A673 (cell line): Measurements from ENCODE around the gene SERP2. TPM values are rescaled to one million over a fixed set of nuclear protein-coding genes. Genes with fewer than 3 reads are reported as not detected.

Source experiments
- BruUV-seq: library from RNA; stranded (reverse); fragments of 400-500 nt; replicated peaks from 2 replicates; lab custom pipeline; 2021; lab: Mats Ljungman, UMichigan
- CTCF ChIA-PET: fragments of 300-600 bp; sonication (Branson Sonifier 250); formaldehyde crosslinking; loops from one replicate; lab custom pipeline; 2022; ENCODE audit warnings: antibody characterized with exemption; lab: Charles Lee
- POLR2A ChIA-PET: fragments of 300-600 bp; sonication (Branson Sonifier 250); formaldehyde crosslinking; loops from one replicate; lab custom pipeline; 2022; ENCODE audit warnings: antibody characterized with exemption; ENCODE audit not compliant: low non-redundant PET; lab: Charles Lee
- DNase-seq: peaks from one replicate; pipeline ENCODE4 v3.0.0-alpha.2; 2015; ENCODE audit warnings: low spot score
- H3K27ac ChIP-seq: fragments of 200-600 bp; sonication (generic); 2 replicates; pipeline ENCODE4 v1.5.1; 2016; ENCODE audit warnings: mixed run types, low read depth, mild to moderate bottlenecking, mixed read lengths, antibody characterized with exemption, low read length; ENCODE audit not compliant: poor library complexity, severe bottlenecking
- H3K27me3 ChIP-seq: fragments of 200-600 bp; sonication (generic); replicated peaks from 2 replicates; pipeline ENCODE4 v1.6.1; 2017; ENCODE audit warnings: mixed run types, low read depth, mild to moderate bottlenecking, mixed read lengths, antibody characterized with exemption, low read length; ENCODE audit not compliant: insufficient read depth, poor library complexity
- H3K36me3 ChIP-seq: fragments of 200-600 bp; sonication (generic); 2 replicates; pipeline ENCODE4 v1.6.1; 2016; ENCODE audit warnings: mixed run types, mild to moderate bottlenecking, mixed read lengths, antibody characterized with exemption, low read length; ENCODE audit not compliant: insufficient read depth, poor library complexity, severe bottlenecking
- H3K4me1 ChIP-seq: fragments of 200-600 bp; sonication (generic); 2 replicates; pipeline ENCODE4 v1.6.1; 2017; ENCODE audit warnings: mixed run types, mild to moderate bottlenecking, mixed read lengths, antibody characterized with exemption, low read length; ENCODE audit not compliant: insufficient read depth, poor library complexity, severe bottlenecking
- H3K4me3 ChIP-seq: fragments of 200-600 bp; sonication (generic); 2 replicates; pipeline ENCODE4 v1.5.1; 2016; ENCODE audit warnings: low read depth, mixed run types, mild to moderate bottlenecking, mixed read lengths, low read length; ENCODE audit not compliant: poor library complexity, severe bottlenecking
- H3K9me3 ChIP-seq: fragments of 200-600 bp; sonication (generic); 2 replicates; pipeline ENCODE4 v1.6.1; 2016; ENCODE audit warnings: mixed run types, low read depth, mild to moderate bottlenecking, mixed read lengths, antibody characterized with exemption, low read length; ENCODE audit not compliant: poor library complexity, severe bottlenecking
- EZH2 ChIP-seq: fragments of 200-600 bp; sonication (generic); IDR thresholded peaks from 2 replicates; pipeline ENCODE4 v1.6.1; 2017; ENCODE audit warnings: borderline replicate concordance, low read depth, mild to moderate bottlenecking, mixed read lengths, antibody characterized with exemption, low read length; ENCODE audit not compliant: poor library complexity, severe bottlenecking
- intact Hi-C: fragments of 100-400 bp; cut with micrococcal nuclease; formaldehyde crosslinking; loops from one replicate; pipeline ENCODE4 v1.10.0; 2022; ENCODE audit not compliant: unreplicated experiment
- total RNA-seq: library from RNA; stranded (reverse); gene quantifications from 2 replicates; pipeline ENCODE4 v1.2.3, GENCODE V29; 2021
- TF ChIP-seq, protein P1 (sequence below): fragments of 300-800, 200-600 bp; sonication (generic); conservative IDR thresholded peaks from 2 replicates; pipeline ENCODE4 v1.5.1; 2017; ENCODE audit warnings: low read depth, mild to moderate bottlenecking, antibody characterized with exemption, low read length, moderate library complexity, mixed read lengths

SERP2 gene
- total RNA-seq, 1 experiment from 2014 or later = 0.69 TPM

GRCh38 chr13:44346534-44346933 is 27.1 kb upstream of the SERP2 start:
- intact Hi-C loops = no loop called here
- no peak for DNase-seq
- ChIA-PET CTCF (no interaction called here), POLR2A (no interaction called here)
- H3K36me3 ChIP-seq = no peaks in the 10 kb centered on the region
- no peaks in the 10 kb centered on the region for H3K27me3 ChIP-seq
- no TSS peak for BruUV-seq
- no peaks in the 10 kb centered on the region for H3K4me1 ChIP-seq
- no peak overlapping the region for H3K27ac ChIP-seq
- H3K4me3 ChIP-seq = no peak overlapping the region
- no peaks in the 10 kb centered on the region for H3K9me3 ChIP-seq
- TF ChIP-seq EZH2 = no peak
- TF ChIP-seq, protein P1, sequence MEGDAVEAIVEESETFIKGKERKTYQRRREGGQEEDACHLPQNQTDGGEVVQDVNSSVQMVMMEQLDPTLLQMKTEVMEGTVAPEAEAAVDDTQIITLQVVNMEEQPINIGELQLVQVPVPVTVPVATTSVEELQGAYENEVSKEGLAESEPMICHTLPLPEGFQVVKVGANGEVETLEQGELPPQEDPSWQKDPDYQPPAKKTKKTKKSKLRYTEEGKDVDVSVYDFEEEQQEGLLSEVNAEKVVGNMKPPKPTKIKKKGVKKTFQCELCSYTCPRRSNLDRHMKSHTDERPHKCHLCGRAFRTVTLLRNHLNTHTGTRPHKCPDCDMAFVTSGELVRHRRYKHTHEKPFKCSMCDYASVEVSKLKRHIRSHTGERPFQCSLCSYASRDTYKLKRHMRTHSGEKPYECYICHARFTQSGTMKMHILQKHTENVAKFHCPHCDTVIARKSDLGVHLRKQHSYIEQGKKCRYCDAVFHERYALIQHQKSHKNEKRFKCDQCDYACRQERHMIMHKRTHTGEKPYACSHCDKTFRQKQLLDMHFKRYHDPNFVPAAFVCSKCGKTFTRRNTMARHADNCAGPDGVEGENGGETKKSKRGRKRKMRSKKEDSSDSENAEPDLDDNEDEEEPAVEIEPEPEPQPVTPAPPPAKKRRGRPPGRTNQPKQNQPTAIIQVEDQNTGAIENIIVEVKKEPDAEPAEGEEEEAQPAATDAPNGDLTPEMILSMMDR = no peak

DNA sequence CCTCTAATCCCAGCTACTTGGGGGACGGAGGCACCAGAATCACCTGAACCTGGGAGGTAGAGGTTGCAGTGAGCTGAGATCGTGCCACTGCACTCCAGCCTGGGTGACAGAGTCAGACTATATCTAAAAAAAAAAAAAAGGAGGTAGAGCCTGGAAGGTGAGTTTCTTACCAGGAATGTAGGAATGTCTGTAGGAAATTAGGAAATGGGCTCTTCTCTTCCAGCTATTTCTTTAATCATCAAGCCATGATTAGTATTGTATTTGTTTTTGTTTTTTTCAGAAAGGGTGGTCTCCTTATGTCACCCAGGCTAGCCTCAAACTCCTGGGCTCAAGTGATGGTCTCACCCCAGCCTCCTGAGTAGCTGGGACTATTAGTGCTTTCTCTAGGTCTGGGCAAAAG is 26.3 kb upstream of the SERP2 start:
- intact Hi-C loops = no loop called here
- H3K36me3 ChIP-seq = no peaks in the 10 kb centered on the region
- ChIA-PET POLR2A (no interaction called here), CTCF (no interaction called here)
- no peaks in the 10 kb centered on the region for H3K9me3 ChIP-seq
- no peak for DNase-seq
- no peaks in the 10 kb centered on the region for H3K4me1 ChIP-seq
- TF ChIP-seq, protein P1 = no peak
- no peak for TF ChIP-seq EZH2
- no peak overlapping the region for H3K4me3 ChIP-seq
- no peak overlapping the region for H3K27ac ChIP-seq
- H3K27me3 ChIP-seq = no peaks in the 10 kb centered on the region
- BruUV-seq = no TSS peak

DNA sequence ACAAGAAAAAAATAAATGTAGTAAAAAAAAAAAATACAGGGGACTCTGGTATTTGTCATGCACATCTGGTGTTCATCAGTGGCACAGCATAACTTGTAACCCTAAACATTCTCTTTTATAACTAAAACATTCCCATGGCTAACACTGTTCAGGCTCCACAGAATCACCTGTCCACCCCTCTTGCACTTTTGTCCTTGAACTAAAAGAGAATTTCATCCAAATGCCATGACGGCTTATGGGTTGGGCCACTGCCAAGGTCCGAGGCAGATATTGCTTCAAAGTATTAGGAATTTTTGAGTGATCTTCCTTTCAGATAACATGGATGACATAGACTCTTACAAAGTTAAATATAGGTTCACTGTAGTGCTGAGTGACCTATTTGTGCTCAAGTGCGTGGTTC is 25.7 kb upstream of the SERP2 start:
- Histone ChIP-seq H3K9me3 (no peaks in the 10 kb centered on the region), H3K4me1 (no peaks in the 10 kb centered on the region), H3K36me3 (no peaks in the 10 kb centered on the region), H3K27me3 (no peaks in the 10 kb centered on the region), H3K27ac (no peak overlapping the region), H3K4me3 (no peak overlapping the region)
- DNase-seq = no peak
- TF ChIP-seq EZH2 = no peak
- TF ChIP-seq, protein P1 = no peak
- CTCF ChIA-PET = no interaction called here
- POLR2A ChIA-PET = no interaction called here
- intact Hi-C loops = no loop called here
- BruUV-seq = no TSS peak
